Adrenal gland (tissue), 5 donors: ENCODE results near the gene OSBPL9.
"Not testable (repeated sequence)": the region's sequence is repeated elsewhere in the genome, so short reads cannot be mapped to it uniquely, and the experiment has no call there.

ENCODE experiments used
- POLR2A ChIP-seq, 2 donors: fragments of 450-650 bp; IDR thresholded peaks; one replicate each; pipeline ENCODE4 v1.6.1; 2017; ENCODE audit warnings: antibody characterized with exemption in 2 of 2, mild to moderate bottlenecking in 2 of 2, moderate library complexity in 1 of 2
- TF ChIP-seq, protein P1 (sequence below), 6 experiments: fragments of 450-650 bp in 4 of 6; fragments of 200-600 bp in 2 of 6; sonication (generic) in 1 of 6; IDR thresholded peaks; 1 replicate in 5 of 6; 2 replicates in 1 of 6; pipeline versions ENCODE4 v1.5.1 to v1.8.0; 2016 to 2021; ENCODE audit warnings: antibody characterized with exemption in 6 of 6, mild to moderate bottlenecking in 2 of 6, moderate library complexity in 1 of 6
- donor health status: DM: no; HTN: no; CAD: no.

DNA sequence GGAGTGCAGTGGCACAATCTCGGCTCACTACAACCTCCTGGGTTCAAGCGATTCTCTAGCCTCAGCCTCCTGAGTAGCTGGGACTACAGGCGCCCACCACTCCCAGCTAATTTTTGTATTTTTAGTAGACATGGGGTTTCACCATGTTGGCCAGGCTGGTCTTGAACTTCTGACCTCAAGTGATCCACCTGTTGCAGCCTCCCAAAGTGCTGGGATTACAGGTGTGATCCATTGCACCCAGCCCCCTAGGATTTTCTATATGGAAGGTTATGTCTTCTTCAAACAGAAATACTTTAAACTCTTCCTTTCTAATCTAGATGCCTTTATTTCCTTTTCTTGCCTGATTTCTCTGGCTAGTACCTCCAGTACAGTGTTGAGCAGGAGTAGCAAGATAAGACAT lies 29.7 kb downstream of the OSBPL9 start:
- TF ChIP-seq, protein P1, sequence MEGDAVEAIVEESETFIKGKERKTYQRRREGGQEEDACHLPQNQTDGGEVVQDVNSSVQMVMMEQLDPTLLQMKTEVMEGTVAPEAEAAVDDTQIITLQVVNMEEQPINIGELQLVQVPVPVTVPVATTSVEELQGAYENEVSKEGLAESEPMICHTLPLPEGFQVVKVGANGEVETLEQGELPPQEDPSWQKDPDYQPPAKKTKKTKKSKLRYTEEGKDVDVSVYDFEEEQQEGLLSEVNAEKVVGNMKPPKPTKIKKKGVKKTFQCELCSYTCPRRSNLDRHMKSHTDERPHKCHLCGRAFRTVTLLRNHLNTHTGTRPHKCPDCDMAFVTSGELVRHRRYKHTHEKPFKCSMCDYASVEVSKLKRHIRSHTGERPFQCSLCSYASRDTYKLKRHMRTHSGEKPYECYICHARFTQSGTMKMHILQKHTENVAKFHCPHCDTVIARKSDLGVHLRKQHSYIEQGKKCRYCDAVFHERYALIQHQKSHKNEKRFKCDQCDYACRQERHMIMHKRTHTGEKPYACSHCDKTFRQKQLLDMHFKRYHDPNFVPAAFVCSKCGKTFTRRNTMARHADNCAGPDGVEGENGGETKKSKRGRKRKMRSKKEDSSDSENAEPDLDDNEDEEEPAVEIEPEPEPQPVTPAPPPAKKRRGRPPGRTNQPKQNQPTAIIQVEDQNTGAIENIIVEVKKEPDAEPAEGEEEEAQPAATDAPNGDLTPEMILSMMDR (IDR thresholded peaks at IDR 0.05), result not testable (repeated sequence)
- TF ChIP-seq POLR2A (IDR thresholded peaks at IDR 0.05), result not testable (repeated sequence)
